HUES6 (cell line): ENCODE results near the gene BFSP1.

Experiments
- H3K27ac ChIP-seq: 2 replicates; pipeline ENCODE4 v1.7.0; 2013; ENCODE audit warnings: low read depth, mild to moderate bottlenecking, low read length, inconsistent platforms
- H3K27me3 ChIP-seq: 2 replicates; pipeline ENCODE4 v1.6.1; 2013; ENCODE audit warnings: low read length; ENCODE audit not compliant: control insufficient read depth, insufficient read depth
- H3K36me3 ChIP-seq: 2 replicates; pipeline ENCODE4 v1.6.1; 2013; ENCODE audit warnings: low read length; ENCODE audit not compliant: control insufficient read depth, insufficient read depth
- H3K4me1 ChIP-seq: 2 replicates; pipeline ENCODE4 v1.6.1; 2013; ENCODE audit warnings: low read length; ENCODE audit not compliant: control insufficient read depth, insufficient read depth
- H3K4me3 ChIP-seq: 2 replicates; pipeline ENCODE4 v1.5.1; 2013; ENCODE audit warnings: low read depth, low read length
- H3K9ac ChIP-seq: one replicate; pipeline ENCODE4 v1.6.1; 2013; ENCODE audit warnings: mild to moderate bottlenecking, low read length
- H3K9me3 ChIP-seq: 2 replicates; pipeline ENCODE4 v1.6.1; 2013; ENCODE audit warnings: low read depth, low read length; ENCODE audit not compliant: control insufficient read depth, insufficient read depth

Gene BFSP1

DNA sequence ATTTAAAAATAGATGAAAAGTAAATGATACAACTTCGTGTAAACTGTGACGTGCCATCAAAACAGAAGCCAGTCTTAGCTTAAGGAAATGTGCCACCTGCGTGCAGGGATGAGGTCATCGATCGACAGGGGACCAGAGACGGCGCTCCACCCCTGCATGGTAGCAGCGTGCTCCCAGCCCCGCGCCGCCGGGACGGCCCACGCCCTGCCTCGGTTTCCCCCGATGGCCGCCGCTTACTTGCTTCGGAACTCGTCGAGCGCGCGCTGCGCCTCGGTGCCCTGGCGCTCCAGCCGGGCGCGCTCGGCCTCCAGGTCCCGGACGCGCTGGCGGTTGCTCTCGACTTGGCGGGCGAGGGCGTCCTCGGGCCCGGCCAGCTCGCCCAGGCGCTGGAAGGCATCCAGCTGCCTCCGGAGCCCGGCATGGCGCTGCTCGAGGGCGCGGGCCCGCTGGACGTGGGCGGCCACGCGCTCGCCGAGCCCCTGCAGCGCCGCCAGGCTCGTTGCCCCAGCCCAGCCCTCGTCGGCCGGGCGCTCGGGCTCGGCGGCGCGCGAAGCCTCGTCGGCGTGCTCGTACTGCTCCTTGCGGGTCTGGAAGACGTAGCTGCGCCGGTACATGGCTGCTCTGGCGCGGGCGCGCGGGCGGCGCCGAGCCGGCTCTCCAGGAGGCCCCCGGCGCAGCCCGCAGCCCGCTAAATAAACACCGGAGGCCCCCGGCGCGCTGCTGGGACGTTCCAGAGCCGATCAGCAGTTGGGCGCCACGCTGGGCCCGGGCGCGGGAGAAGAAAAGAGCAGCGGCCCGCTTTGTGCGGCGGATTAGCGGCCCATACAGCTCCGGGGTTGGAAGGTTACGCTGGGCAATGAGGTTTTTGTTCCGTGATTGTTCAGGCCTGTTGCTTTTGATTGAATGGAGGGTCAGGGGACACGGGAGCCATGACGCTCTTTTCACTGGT lies at the start of gene BFSP1:
Gene BFSP1 (minus strand): TSS at position 664 of the 949 bp plus-strand sequence. CDS start 50 bp downstream, at position 614.
- Histone ChIP-seq H3K9me3 (no peaks in the 10 kb centered on the region), H3K27me3 (peaks cover 10% of the 10 kb centered on the region), H3K27ac (peak within 1 kb of the TSS; percentile 55; the same call in 1 of the 2 replicates), H3K36me3 (no peaks in the 10 kb centered on the region), H3K9ac (peak within 1 kb of the TSS; percentile 88), H3K4me1 (peaks cover 22% of the 10 kb centered on the region), H3K4me3 (peak within 1 kb of the TSS; percentile 66)

DNA sequence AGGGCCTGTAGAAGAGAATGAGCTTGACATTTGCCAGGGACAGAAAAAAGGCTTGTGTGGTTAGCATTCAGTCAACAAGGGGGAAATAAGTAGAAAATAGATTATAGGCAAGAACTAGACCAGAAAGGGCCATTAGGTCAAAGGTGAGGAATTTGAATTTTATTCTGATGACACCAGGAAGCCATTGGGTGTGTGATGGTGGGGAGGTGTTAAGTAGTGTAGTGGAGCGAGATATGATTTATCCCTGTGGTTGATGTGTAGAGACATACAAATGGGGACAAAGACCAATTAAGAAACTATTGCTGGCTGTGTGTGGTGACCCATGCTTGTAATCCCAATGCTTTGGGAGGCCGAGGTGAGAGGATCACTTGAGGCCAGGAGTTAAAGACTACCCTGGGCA lies 49.7 kb upstream of the BFSP1 start:
- H3K9ac ChIP-seq = no peak overlapping the region
- no peaks in the 10 kb centered on the region for H3K9me3 ChIP-seq
- H3K36me3 ChIP-seq = 0 out of 2 replicates have a peak, but pooled peaks cover 2% of the 10 kb centered on the region
- no peak overlapping the region for H3K27ac ChIP-seq
- no peak overlapping the region for H3K4me3 ChIP-seq
- peaks cover 5% of the 10 kb centered on the region for H3K4me1 ChIP-seq
- no peaks in the 10 kb centered on the region for H3K27me3 ChIP-seq

DNA sequence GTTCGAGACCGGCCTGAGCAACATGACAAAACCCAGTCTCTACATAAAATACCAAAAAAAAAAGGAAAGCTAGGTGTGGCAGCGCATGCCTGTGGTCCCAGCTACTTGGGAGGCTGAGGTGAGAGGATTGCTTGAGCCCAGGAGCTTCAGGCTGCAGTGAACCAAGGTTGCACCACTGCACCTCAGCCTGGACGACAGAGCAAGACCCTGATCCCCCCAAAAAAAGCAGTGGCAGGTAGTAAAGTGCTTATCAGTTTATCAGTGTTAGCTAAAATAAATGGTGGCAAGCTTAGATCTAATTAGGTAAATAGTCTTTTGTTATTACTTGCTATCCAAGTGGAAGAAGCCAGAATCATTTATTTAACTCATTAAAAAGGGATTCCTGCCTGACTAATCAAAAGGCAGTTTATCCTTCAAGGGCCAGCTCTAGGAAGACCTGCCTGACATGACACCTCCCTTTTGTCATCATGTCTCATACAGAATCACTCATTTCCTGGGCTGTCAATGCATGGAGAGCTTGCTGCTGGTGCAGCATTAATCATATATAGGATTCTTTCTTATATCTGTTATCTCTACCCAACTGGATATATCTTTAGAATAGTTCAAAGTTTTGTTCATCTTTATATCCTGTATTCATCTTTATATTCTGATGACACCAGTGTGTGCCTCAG lies 48.3 kb upstream of the BFSP1 start:
- H3K36me3 ChIP-seq = 0 out of 2 replicates have a peak, but pooled peaks cover 2% of the 10 kb centered on the region
- no peak overlapping the region for H3K9ac ChIP-seq
- no peaks in the 10 kb centered on the region for H3K27me3 ChIP-seq
- no peak overlapping the region for H3K27ac ChIP-seq
- no peaks in the 10 kb centered on the region for H3K9me3 ChIP-seq
- peaks cover 14% of the 10 kb centered on the region for H3K4me1 ChIP-seq
- H3K4me3 ChIP-seq = no peak overlapping the region

DNA sequence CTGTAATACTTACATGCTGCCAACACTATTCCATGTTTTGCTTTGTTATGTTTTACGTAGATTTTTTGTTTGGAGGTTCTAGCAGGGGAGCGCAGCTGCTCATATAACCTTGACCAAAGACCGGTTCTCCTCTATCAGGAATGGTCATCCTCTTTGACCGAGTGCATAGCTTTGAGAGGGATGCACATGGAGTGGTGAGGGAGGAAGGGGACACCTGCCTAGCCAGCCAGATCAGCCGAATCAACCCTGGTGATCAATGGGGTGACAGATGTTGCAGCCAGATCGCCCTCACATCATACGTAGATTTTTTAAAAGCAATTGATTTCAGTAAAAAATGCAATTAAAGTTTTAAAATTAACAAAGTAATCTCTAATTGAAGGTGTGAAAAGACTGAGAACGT lies 45.0 kb upstream of the BFSP1 start:
- Histone ChIP-seq H3K4me1 (peaks cover 39% of the 10 kb centered on the region), H3K4me3 (no peak overlapping the region), H3K9ac (no peak overlapping the region), H3K9me3 (no peaks in the 10 kb centered on the region), H3K27me3 (no peaks in the 10 kb centered on the region), H3K27ac (no peak overlapping the region), H3K36me3 (0 out of 2 replicates have a peak, but pooled peaks cover 2% of the 10 kb centered on the region)

DNA sequence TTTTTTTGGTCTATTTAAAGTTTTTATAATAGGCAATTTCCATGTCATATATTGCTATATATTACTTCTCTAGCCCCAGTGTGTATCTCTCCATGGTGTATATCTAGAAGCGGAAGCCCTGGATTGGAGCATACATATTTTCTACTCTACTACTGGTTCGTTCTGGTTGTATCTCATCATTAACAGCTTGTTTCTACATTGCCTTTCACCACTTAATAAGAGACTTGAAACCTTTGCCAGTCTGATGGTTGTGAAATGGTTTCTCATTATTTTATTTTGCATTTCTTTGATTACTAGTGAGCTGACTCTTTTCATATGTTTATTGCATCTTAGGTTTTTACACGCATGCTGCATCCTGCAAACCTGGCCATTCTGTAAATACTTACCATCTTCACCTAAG lies 42.3 kb upstream of the BFSP1 start:
- Histone ChIP-seq H3K4me1 (peaks cover 43% of the 10 kb centered on the region), H3K27ac (no peak overlapping the region), H3K9ac (no peak overlapping the region), H3K4me3 (no peak overlapping the region), H3K9me3 (no peaks in the 10 kb centered on the region), H3K36me3 (0 out of 2 replicates have a peak, but pooled peaks cover 2% of the 10 kb centered on the region), H3K27me3 (no peaks in the 10 kb centered on the region)

DNA sequence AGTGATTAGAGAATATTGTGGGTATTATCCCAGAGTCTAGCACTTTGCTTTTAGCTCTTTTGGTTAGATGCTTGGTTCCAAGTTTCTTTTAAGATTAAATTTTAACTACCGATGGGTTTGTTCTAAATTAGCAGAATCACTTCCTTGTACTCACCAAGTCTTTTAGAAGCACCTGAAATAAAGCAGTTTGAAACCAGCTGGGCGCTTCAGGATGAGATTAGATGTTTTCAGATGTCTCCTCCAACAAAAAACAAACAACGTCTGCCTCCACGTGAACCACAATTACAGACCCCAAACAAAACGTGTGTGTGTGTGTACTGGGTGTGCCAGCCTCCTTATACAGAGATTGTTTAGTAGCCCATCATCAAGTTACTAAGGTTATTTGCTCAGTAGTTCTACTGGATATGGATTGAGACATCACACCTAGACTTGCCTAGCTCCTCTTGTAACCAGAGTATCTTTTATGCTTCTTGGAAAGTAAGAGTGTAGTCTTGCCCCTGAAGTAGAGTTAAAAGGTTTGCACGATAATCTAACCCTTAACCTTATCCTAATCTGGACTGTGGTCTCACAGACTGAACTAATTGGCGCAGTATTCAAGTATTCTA lies 41.0 kb upstream of the BFSP1 start:
- H3K4me1 ChIP-seq = peaks cover 50% of the 10 kb centered on the region
- no peaks in the 10 kb centered on the region for H3K9me3 ChIP-seq
- H3K36me3 ChIP-seq = no peaks in the 10 kb centered on the region
- no peak overlapping the region for H3K27ac ChIP-seq
- H3K27me3 ChIP-seq = no peaks in the 10 kb centered on the region
- peak overlapping the region; percentile 78 for H3K4me3 ChIP-seq
- peak overlapping the region; percentile 40 for H3K9ac ChIP-seq

DNA sequence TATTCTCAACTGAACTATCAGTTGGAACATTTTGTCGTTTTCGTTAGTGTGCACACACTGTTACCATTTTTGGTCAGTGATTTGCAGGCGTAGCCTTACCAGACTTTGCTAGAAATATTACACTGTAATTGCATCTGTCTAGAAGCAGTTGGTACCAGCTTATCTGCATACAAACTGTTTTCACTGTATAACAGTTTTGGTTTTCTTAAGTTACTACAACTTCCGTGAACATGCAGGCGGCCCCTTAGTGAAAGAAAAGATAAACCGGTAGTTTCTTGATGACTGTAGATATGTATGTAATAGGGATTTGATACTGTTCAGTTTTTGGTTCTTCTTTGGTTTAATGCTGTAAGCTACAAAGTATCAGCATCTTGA lies 40.0 kb upstream of the BFSP1 start:
- Histone ChIP-seq H3K27ac (no peak overlapping the region), H3K4me3 (peak overlapping the region; percentile 78), H3K9ac (peak overlapping the region; percentile 88), H3K36me3 (no peaks in the 10 kb centered on the region), H3K27me3 (no peaks in the 10 kb centered on the region), H3K4me1 (peaks cover 50% of the 10 kb centered on the region), H3K9me3 (peaks cover 4% of the 10 kb centered on the region; the same call in 1 of the 2 replicates)

DNA sequence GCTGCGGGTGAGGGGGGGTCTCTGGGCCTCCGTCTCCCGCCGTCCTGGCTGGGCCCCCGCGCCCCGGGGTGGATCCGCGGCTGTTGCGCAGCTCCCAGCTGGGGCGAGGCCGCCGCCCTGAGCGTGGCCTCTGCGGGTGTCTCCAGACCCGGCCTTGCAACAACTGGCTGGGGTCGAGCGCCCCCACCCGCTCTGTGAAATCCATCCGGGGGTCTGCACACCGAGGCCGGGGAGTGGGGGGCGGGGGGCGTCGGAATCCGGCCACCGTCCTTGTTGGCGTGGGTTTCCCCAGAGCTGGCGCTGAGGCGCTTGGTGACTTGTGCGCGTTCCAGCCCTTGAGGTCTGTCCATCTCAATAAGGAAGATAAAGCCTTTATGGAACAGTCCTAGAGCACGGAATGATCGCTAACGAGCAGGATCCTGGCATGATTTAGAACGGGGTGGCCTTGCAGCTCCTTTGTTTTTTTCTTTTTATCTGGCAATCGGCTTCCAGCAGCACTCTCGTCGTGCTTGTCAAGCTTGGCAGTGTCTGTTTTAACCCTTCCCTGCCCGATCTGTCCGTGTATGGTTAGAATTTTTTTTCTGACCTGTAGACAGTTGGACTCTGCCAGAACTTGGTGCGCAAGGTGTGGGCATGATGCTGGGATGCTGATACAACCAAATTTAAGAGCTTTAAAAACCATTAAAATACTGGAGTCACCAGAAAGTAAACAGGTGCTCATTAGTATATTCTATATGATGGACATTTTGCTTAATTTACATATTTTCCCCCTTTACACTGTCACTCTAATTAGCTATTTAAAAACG lies 39.4 kb upstream of the BFSP1 start:
- H3K4me1 ChIP-seq = peaks cover 45% of the 10 kb centered on the region
- peak overlapping the region; percentile 88 for H3K9ac ChIP-seq
- peak overlapping the region; percentile 78 for H3K4me3 ChIP-seq
- no peaks in the 10 kb centered on the region for H3K36me3 ChIP-seq
- H3K27ac ChIP-seq = peak overlapping the region; percentile 92
- no peaks in the 10 kb centered on the region for H3K27me3 ChIP-seq
- H3K9me3 ChIP-seq = peaks cover 4% of the 10 kb centered on the region; the same call in 1 of the 2 replicates

DNA sequence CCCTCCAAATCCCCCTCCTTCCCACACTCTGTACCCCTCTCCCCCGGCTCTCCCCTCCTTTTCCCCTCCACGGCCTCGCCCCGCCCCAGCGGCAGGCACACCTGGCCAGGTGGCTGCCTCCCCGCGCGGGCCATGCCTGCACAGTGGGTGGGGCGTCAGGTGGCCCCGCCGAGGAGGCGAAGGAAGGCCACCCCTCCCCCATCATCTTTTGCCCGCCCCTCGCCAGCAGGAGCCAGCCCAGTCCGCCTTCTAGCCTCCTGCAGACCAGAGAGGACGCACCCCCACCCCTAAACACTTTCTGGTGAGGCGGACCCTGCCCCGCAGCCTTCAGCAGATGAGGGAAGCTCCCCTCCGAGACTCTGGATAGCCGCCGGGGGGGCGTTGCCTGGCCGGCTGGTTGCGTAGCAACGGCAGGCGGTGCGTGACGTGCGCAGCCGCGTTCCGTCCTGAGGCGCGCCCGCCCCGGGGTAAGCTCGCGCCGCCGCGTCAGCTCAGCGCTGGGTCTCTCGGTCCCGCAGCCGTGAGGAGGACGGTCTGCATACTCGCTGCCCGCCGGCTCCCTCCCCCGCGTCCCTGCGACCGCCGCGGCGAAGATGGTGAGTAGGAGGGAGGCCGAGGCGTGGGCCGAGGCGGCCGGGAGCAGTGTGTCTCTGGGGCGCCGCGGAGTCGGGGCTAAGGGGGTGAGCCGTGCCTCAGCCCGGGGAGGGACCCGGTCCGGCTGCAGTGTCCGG lies 38.6 kb upstream of the BFSP1 start, which contains the start of gene DSTN:
Gene DSTN (plus strand): TSS at position 460 of the 731 bp plus-strand sequence. CDS start 134 bp downstream, at position 594.
- peak within 1 kb of the TSS; percentile 90 for H3K9ac ChIP-seq
- no peaks in the 10 kb centered on the region for H3K36me3 ChIP-seq
- H3K27me3 ChIP-seq = no peaks in the 10 kb centered on the region
- peak within 1 kb of the TSS; percentile 78 for H3K4me3 ChIP-seq
- H3K27ac ChIP-seq = peak within 1 kb of the TSS; percentile 94
- peaks cover 4% of the 10 kb centered on the region; the same call in 1 of the 2 replicates for H3K9me3 ChIP-seq
- H3K4me1 ChIP-seq = peaks cover 39% of the 10 kb centered on the region
